H9 (cell line): ENCODE measurements around the gene NPHP1. TPM values are rescaled to one million over a fixed set of nuclear protein-coding genes. Genes with fewer than 3 reads are reported as not detected.

Source experiments
- DNase-seq: peaks from one replicate; pipeline ENCODE4 v3.0.0-alpha.2; 2017
- H2AFZ ChIP-seq: one replicate; pipeline ENCODE4 v1.6.1; 2013; ENCODE audit warnings: mild to moderate bottlenecking, low read length, control low read depth, moderate library complexity
- H2AK5ac ChIP-seq: 2 replicates; pipeline ENCODE4 v1.6.1; 2013; ENCODE audit warnings: low read length, control low read depth, mixed read lengths; ENCODE audit not compliant: insufficient read length
- H2BK120ac ChIP-seq: one replicate; pipeline ENCODE4 v1.6.1; 2013; ENCODE audit warnings: low read depth, mild to moderate bottlenecking, low read length, control low read depth, inconsistent platforms; ENCODE audit not compliant: poor library complexity, severe bottlenecking
- H2BK12ac ChIP-seq: 2 replicates; pipeline ENCODE4 v1.6.1; 2013; ENCODE audit warnings: low read length, control low read depth, mixed read lengths, low read depth; ENCODE audit not compliant: insufficient read length
- H2BK15ac ChIP-seq: 2 replicates; pipeline ENCODE4 v1.6.1; 2013; ENCODE audit warnings: low read depth, low read length, control low read depth
- H2BK20ac ChIP-seq: one replicate; pipeline ENCODE4 v1.6.1; 2013; ENCODE audit warnings: low read depth, mild to moderate bottlenecking, low read length, control low read depth, inconsistent platforms; ENCODE audit not compliant: poor library complexity, severe bottlenecking
- H2BK5ac ChIP-seq: 2 replicates; pipeline ENCODE4 v1.6.1; 2013; ENCODE audit warnings: low read length, control low read depth, mixed read lengths; ENCODE audit not compliant: insufficient read length
- H3K14ac ChIP-seq: 2 replicates; pipeline ENCODE4 v1.6.1; 2013; ENCODE audit warnings: low read length, control low read depth; ENCODE audit not compliant: insufficient read depth
- H3K18ac ChIP-seq: 2 replicates; pipeline ENCODE4 v1.6.1; 2013; ENCODE audit warnings: low read depth, mild to moderate bottlenecking, mixed read lengths, low read length, control low read depth; ENCODE audit not compliant: insufficient read length
- H3K23ac ChIP-seq: 2 replicates; pipeline ENCODE4 v1.6.1; 2013; ENCODE audit warnings: low read length, control low read depth, mixed read lengths, low read depth; ENCODE audit not compliant: insufficient read length
- H3K23me2 ChIP-seq: 2 replicates; pipeline ENCODE4 v1.6.1; 2013; ENCODE audit warnings: low read depth, mild to moderate bottlenecking, mixed read lengths, low read length, control low read depth; ENCODE audit not compliant: insufficient read length, poor library complexity, severe bottlenecking
- H3K27ac ChIP-seq: 2 replicates; pipeline ENCODE4 v1.5.1; 2013; ENCODE audit warnings: low read length, control low read depth, mixed read lengths, low read depth; ENCODE audit not compliant: insufficient read length
- H3K27me3 ChIP-seq: 2 replicates; pipeline ENCODE4 v1.6.1; 2013; ENCODE audit warnings: low read length, control low read depth, inconsistent platforms; ENCODE audit not compliant: insufficient read depth
- H3K4ac ChIP-seq: 2 replicates; pipeline ENCODE4 v1.6.1; 2013; ENCODE audit warnings: low read depth, mild to moderate bottlenecking, control low read depth, inconsistent platforms, low read length, moderate library complexity
- H3K4me1 ChIP-seq: 2 replicates; pipeline ENCODE4 v1.6.1; 2013; ENCODE audit warnings: low read length, control low read depth, inconsistent platforms; ENCODE audit not compliant: insufficient read depth
- H3K4me2 ChIP-seq: 2 replicates; pipeline ENCODE4 v1.6.1; 2013; ENCODE audit warnings: low read length, control low read depth, mixed read lengths; ENCODE audit not compliant: insufficient read length, insufficient read depth
- H3K56ac ChIP-seq: 2 replicates; pipeline ENCODE4 v1.6.1; 2013; ENCODE audit warnings: low read depth, mild to moderate bottlenecking, mixed read lengths, low read length, control low read depth; ENCODE audit not compliant: insufficient read length
- H3K79me1 ChIP-seq: 2 replicates; pipeline ENCODE4 v1.6.1; 2013; ENCODE audit warnings: low read depth, mild to moderate bottlenecking, moderate library complexity, low read length, control low read depth, inconsistent platforms; ENCODE audit not compliant: insufficient read depth, poor library complexity, severe bottlenecking
- H3K79me2 ChIP-seq: 2 replicates; pipeline ENCODE4 v1.6.1; 2013; ENCODE audit warnings: low read length, control low read depth, inconsistent platforms; ENCODE audit not compliant: insufficient read depth
- H3K9ac ChIP-seq: 2 replicates; pipeline ENCODE4 v1.6.1; 2013; ENCODE audit warnings: low read length, control low read depth, mixed read lengths; ENCODE audit not compliant: insufficient read length; ENCODE audit errors: extremely low read depth
- H3K9me3 ChIP-seq: one replicate; pipeline ENCODE4 v1.6.1; 2013; ENCODE audit warnings: low read depth, low read length, inconsistent platforms; ENCODE audit not compliant: control insufficient read depth
- H3T11ph ChIP-seq: one replicate; pipeline ENCODE4 v1.6.1; 2013; ENCODE audit warnings: mild to moderate bottlenecking, low read length, control low read depth, inconsistent platforms
- H4K20me1 ChIP-seq: one replicate; pipeline ENCODE4 v1.6.1; 2013; ENCODE audit not compliant: control insufficient read depth, insufficient read length, insufficient read depth
- H4K5ac ChIP-seq: 2 replicates; pipeline ENCODE4 v1.6.1; 2013; ENCODE audit warnings: low read depth, mild to moderate bottlenecking, mixed read lengths, low read length, control low read depth; ENCODE audit not compliant: insufficient read length
- H4K8ac ChIP-seq: replicated peaks from 2 replicates; pipeline ENCODE4 v1.6.1; 2013; ENCODE audit warnings: low read length, control low read depth, mixed read lengths, low read depth; ENCODE audit not compliant: insufficient read length
- H4K91ac ChIP-seq: 2 replicates; pipeline ENCODE4 v1.6.1; 2013; ENCODE audit warnings: low read depth, mild to moderate bottlenecking, moderate library complexity, mixed read lengths, low read length, control low read depth; ENCODE audit not compliant: insufficient read length
- H3K27ac Mint-ChIP-seq, 3 experiments: 2 replicates in 2 of 3; 3 replicates in 1 of 3; pipeline ENCODE4 v1.8.0; 2020 to 2021; ENCODE audit warnings: mixed read lengths in 3 of 3, mild to moderate bottlenecking in 1 of 3, moderate library complexity in 1 of 3
- H3K27me3 Mint-ChIP-seq: 2 replicates; pipeline ENCODE4 v1.8.0; 2021; ENCODE audit warnings: low read depth, mild to moderate bottlenecking, moderate library complexity, mixed read lengths
- H3K36me3 Mint-ChIP-seq, 3 experiments: 2 replicates in 2 of 3; 3 replicates in 1 of 3; pipeline ENCODE4 v1.8.0; 2020 to 2021; ENCODE audit warnings: low read depth in 3 of 3, mixed read lengths in 3 of 3; ENCODE audit not compliant: insufficient read depth in 1 of 3
- H3K4me1 Mint-ChIP-seq, 2 experiments: 2 replicates each; pipeline ENCODE4 v1.8.0; 2020; ENCODE audit warnings: mixed read lengths in 2 of 2
- H3K4me3 Mint-ChIP-seq, 2 experiments: 2 replicates in 1 of 2; 3 replicates in 1 of 2; pipeline ENCODE4 v1.8.0; 2020 to 2021; ENCODE audit warnings: mild to moderate bottlenecking in 2 of 2, mixed read lengths in 2 of 2, moderate library complexity in 1 of 2
- H3K9me3 Mint-ChIP-seq, 2 experiments: 2 replicates in 1 of 2; 3 replicates in 1 of 2; pipeline ENCODE4 v1.8.0; 2020; ENCODE audit warnings: mild to moderate bottlenecking in 2 of 2, mixed read lengths in 2 of 2, moderate library complexity in 1 of 2
- WGBS: extraction: QIAGEN DNeasy Blood & Tissue Kit; methylation state at CpG from one replicate; pipeline ENCODE4 v1.1.7; 2013; ENCODE audit warnings: missing lambda C conversion rate, low lambda C conversion rate, mixed read lengths; ENCODE audit not compliant: insufficient read length; ENCODE audit errors: extremely low coverage; 5-methylcytosine and 5-hydroxymethylcytosine counted together
- total RNA-seq: library from RNA; stranded (reverse); gene quantifications from 2 replicates; pipeline ENCODE4 v1.2.1, GENCODE V29; 2021
- TF ChIP-seq, protein P1 (sequence below): fragments of 200-600 bp; sonication (generic); conservative IDR thresholded peaks from 3 replicates; pipeline ENCODE4 v1.8.0; 2021; ENCODE audit warnings: antibody characterized with exemption, mild to moderate bottlenecking

The NPHP1 gene
- total RNA-seq, 1 experiment from 2014 or later: 2.1 TPM

DNA sequence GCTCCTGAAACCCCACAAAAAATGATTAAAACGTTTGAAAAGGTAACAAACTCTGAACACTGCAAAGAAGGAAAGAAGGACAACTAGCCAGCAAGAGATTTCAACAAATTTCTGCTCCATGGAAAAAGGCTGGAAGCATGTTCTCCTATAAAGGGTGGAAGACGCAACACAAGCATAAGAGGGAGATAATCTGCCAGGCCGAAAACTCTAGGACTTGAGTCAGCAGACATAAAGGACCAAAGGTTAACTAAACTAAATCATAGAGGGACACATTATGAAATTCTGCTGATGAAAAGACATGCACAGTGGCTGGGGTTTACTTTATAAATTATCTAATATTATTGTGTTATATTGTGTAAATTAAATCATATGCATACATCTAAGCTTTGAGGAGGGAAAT, 6.8 kb downstream of the NPHP1 start:
- no peak for DNase-seq
- Mint-ChIP-seq H3K36me3 (no peaks in the 10 kb centered on the region), H3K4me3 (no peak overlapping the region), H3K27ac (peak overlapping the region in 1 of 3 experiments; percentile 23; a peak in 1 of 7 replicates), H3K4me1 (no peaks in the 10 kb centered on the region), H3K9me3 (no peaks in the 10 kb centered on the region), H3K27me3 (peaks cover 10% of the 10 kb centered on the region)
- Histone ChIP-seq H4K91ac (no peak overlapping the region), H3K27ac (no peak overlapping the region), H2BK120ac (no peak overlapping the region), H2BK20ac (no peak overlapping the region), H2AK5ac (no peak overlapping the region), H3K79me2 (no peaks in the 10 kb centered on the region), H2BK12ac (no peak overlapping the region), H4K8ac (no peak overlapping the region), H3K23me2 (no peaks in the 10 kb centered on the region), H3K9ac (no peak overlapping the region), H3K14ac (no peak overlapping the region), H4K5ac (no peak overlapping the region), H3K27me3 (no peaks in the 10 kb centered on the region), H3K79me1 (no peaks in the 10 kb centered on the region), H4K20me1 (no peaks in the 10 kb centered on the region), H3K18ac (no peak overlapping the region), H3K4me1 (no peaks in the 10 kb centered on the region), H3K4ac (no peak overlapping the region), H3T11ph (no peak overlapping the region), H3K56ac (no peak overlapping the region), H2BK15ac (no peak overlapping the region), H2AFZ (no peak overlapping the region), H2BK5ac (no peak overlapping the region), H3K23ac (no peak overlapping the region), H3K4me2 (no peak overlapping the region), H3K9me3 (no peaks in the 10 kb centered on the region)
- no CpG with 5 or more reads among the region's 3 CpGs for WGBS
- TF ChIP-seq, protein P1, sequence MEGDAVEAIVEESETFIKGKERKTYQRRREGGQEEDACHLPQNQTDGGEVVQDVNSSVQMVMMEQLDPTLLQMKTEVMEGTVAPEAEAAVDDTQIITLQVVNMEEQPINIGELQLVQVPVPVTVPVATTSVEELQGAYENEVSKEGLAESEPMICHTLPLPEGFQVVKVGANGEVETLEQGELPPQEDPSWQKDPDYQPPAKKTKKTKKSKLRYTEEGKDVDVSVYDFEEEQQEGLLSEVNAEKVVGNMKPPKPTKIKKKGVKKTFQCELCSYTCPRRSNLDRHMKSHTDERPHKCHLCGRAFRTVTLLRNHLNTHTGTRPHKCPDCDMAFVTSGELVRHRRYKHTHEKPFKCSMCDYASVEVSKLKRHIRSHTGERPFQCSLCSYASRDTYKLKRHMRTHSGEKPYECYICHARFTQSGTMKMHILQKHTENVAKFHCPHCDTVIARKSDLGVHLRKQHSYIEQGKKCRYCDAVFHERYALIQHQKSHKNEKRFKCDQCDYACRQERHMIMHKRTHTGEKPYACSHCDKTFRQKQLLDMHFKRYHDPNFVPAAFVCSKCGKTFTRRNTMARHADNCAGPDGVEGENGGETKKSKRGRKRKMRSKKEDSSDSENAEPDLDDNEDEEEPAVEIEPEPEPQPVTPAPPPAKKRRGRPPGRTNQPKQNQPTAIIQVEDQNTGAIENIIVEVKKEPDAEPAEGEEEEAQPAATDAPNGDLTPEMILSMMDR: no peak
